HFF-Myc (cell line): ENCODE results near the gene SRSF9.

Experiments
- DNase-seq: peaks from one replicate; pipeline ENCODE4 v3.0.0-alpha.2; 2011; ENCODE audit warnings: low read depth; ENCODE audit errors: extremely low read depth
- H3K4me3 ChIP-seq: replicated peaks from 2 replicates; pipeline ENCODE4 v1.5.1; 2011; ENCODE audit warnings: low read depth, mild to moderate bottlenecking, control low read depth, low read length
- CTCF ChIP-seq: IDR thresholded peaks from 2 replicates; pipeline ENCODE4 v1.5.1; 2012; ENCODE audit warnings: mild to moderate bottlenecking, low read depth, low read length, control low read depth; ENCODE audit errors: missing control alignments

Gene SRSF9

GRCh38 chr12:120480211-120480610 lies 10.7 kb upstream of the SRSF9 start:
- H3K4me3 ChIP-seq, result no peak overlapping the region
- no peak for DNase-seq
- no peak for TF ChIP-seq CTCF

- no peak for DNase-seq
- TF ChIP-seq CTCF, result no peak
Measured at GRCh38 chr12:120479458-120479857, 9.9 kb upstream of the SRSF9 start.

GRCh38 chr12:120475643-120476042 lies 6.1 kb upstream of the SRSF9 start:
- H3K4me3 ChIP-seq, result no peak overlapping the region
- DNase-seq, result no peak
- TF ChIP-seq CTCF, result no peak

More at GRCh38 chr12:120479458-120479857, 9.9 kb upstream of the SRSF9 start:
- no peak overlapping the region for H3K4me3 ChIP-seq

- H3K4me3 ChIP-seq, result no peak overlapping the region
- TF ChIP-seq CTCF, result no peak
- DNase-seq, result peak; percentile 53
Measured at GRCh38 chr12:120474616-120474960, 5.0 kb upstream of the SRSF9 start.

- no peak overlapping the region for H3K4me3 ChIP-seq
- DNase-seq, result no peak
- TF ChIP-seq CTCF, result no peak
Measured at GRCh38 chr12:120473807-120474615, 4.5 kb upstream of the SRSF9 start.

- DNase-seq, result no peak
- H3K4me3 ChIP-seq, result no peak overlapping the region
- TF ChIP-seq CTCF, result no peak
Measured at GRCh38 chr12:120472521-120472920, 3.0 kb upstream of the SRSF9 start.
